T-helper 1 cell treated with Interleukin-12 subunit alpha and Interleukin-12 subunit beta and Interleukin-4 antibody, amounts not matched to agents 30 μg/mL and 1 μg/mL, for 36 hours (primary cell): Measurements from ENCODE around the gene ADAM21.
"Not testable (repeated sequence)": the region's sequence is repeated elsewhere in the genome, so short reads cannot be mapped to it uniquely, and the experiment has no call there.

Experiments used
- H3K27ac Mint-ChIP-seq: one replicate; pipeline ENCODE4 v1.8.0; 2021; ENCODE audit warnings: mild to moderate bottlenecking, mixed read lengths
- H3K27me3 Mint-ChIP-seq: one replicate; pipeline ENCODE4 v1.8.0; 2021; ENCODE audit warnings: low read depth, mixed read lengths
- H3K36me3 Mint-ChIP-seq: one replicate; pipeline ENCODE4 v1.8.0; 2021; ENCODE audit warnings: low read depth, mixed read lengths
- H3K4me1 Mint-ChIP-seq: one replicate; pipeline ENCODE4 v1.8.0; 2021; ENCODE audit warnings: low read depth, mixed read lengths
- H3K4me3 Mint-ChIP-seq: one replicate; pipeline ENCODE4 v1.8.0; 2021; ENCODE audit warnings: mild to moderate bottlenecking, moderate library complexity, mixed read lengths
- H3K9me3 Mint-ChIP-seq: one replicate; pipeline ENCODE4 v1.8.0; 2021; ENCODE audit warnings: mixed read lengths

ADAM21 gene

DNA sequence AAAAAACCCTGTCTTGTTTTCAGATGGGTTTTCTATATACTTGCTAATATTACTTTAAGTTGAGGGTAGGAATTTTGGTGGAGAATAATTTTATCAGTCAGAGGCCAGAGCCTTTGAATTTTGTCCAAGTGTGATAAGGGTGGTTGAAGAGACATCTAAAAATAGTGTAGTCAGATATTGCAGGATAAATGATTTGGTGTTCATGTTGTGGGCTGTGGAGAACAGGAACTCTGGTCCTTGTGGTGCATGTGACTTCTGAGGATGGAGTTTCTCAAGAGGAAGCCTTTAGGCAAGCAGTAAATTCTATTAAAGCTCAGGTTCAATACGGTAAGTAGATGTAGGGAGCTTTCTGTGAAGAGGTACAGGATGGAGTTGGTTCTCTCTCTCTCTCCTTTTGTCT, 2.8 kb downstream of the ADAM21 start:
- peaks cover 12% of the 10 kb centered on the region for H3K27me3 Mint-ChIP-seq
- no peaks in the 10 kb centered on the region for H3K36me3 Mint-ChIP-seq
- H3K4me3 Mint-ChIP-seq: no peak overlapping the region
- H3K27ac Mint-ChIP-seq: no peak overlapping the region
- H3K9me3 Mint-ChIP-seq: no peaks in the 10 kb centered on the region
- no peaks in the 10 kb centered on the region for H3K4me1 Mint-ChIP-seq

DNA sequence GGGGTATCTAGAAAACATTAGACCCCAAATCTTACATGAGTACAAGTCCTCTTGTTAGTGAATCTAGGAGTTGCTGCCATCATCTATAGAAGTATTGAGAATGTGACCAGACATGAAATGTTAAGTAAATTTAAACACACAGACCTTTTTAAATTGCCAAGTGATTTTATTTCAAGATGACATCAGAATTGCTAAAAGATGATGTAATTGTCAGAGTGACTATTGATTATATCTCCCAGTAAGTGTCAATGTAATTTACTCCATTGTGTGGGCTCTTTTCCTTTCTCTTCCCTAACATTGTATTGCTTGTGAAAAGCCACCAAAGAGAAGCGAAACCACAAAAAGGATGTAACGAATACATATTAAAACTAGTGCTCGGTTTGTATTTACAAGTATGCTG, 16.8 kb downstream of the ADAM21 start:
- Mint-ChIP-seq H3K27ac (no peak overlapping the region), H3K36me3 (no peaks in the 10 kb centered on the region), H3K9me3 (no peaks in the 10 kb centered on the region), H3K4me1 (no peaks in the 10 kb centered on the region), H3K27me3 (peaks cover 18% of the 10 kb centered on the region), H3K4me3 (no peak overlapping the region)

DNA sequence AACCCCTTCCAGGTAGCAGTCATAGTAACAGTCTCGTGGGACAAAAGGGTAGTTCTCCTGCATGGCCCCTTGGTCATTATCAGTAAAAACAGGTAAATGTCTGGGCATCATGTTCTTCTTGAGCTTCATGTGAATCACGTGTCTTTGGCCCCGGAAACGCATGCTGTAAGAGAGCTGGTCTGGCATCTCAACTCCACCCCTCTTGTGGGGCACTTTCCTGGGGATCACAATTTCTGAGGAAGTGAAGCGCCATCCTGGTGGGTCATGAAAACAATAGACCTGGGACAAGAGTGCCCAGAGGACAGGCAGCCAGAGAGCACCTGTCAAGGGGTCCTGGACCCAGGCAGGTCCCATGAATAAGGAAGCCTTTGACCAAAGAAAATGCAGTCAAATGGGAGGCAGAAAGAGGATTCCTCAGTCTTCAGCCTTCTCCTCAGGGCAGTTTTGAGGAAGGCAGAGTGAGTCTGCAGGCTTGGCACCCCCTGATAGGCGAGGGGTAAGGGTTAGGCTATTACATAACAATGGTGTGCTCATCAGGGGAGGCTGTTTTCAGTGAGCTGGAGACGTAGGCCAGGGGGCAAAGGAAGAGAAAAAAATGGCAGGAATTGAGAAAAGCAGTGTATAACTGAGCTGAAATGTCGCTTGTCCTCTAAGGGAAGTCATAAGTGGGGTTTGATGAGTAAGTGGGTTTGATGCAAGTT, 19.0 kb downstream of the ADAM21 start:
- not testable (repeated sequence) for H3K27me3 Mint-ChIP-seq, H3K4me3 Mint-ChIP-seq, H3K4me1 Mint-ChIP-seq, H3K27ac Mint-ChIP-seq, H3K36me3 Mint-ChIP-seq, H3K9me3 Mint-ChIP-seq

DNA sequence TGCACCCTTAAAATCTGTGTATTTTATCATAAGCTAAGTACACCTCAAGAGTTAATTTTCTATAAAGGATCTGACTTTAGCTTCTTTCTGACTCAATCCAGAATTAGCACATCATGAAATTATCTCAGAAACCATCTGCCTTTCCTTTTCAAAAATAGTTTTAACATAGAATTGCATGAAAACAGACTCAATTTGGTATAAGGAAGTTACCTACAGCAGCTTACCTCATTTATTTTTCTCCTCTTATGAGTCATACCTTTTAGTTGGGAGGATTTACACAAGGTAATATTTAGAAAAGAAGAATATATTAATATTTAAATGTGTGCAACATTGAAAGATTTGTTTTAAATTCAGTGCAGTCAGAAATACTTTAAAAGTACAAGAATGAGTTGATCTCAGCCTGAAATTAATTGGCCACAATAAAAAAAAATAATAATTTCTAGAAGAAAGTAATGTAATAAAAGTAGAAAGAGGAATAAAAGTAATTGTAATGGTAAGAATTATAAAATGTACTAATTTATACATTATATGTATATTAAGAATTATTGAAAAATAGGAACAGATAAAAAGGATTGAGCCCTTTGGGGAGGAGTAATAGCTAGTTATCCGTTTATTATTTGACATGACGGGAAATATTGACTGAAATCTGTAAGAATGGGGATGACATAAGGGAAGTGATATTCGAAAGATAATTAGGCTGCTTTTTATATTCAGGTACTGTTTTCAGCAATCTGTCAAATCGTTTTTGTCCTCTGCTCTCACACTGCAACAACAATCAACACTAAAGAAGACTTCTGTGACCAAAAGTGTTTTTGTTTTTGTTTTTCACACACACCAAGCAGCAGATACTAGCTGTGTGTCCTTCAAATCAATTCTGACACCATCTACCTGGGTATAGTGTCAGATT, 20.5 kb downstream of the ADAM21 start:
- H3K27ac Mint-ChIP-seq: no peak overlapping the region

DNA sequence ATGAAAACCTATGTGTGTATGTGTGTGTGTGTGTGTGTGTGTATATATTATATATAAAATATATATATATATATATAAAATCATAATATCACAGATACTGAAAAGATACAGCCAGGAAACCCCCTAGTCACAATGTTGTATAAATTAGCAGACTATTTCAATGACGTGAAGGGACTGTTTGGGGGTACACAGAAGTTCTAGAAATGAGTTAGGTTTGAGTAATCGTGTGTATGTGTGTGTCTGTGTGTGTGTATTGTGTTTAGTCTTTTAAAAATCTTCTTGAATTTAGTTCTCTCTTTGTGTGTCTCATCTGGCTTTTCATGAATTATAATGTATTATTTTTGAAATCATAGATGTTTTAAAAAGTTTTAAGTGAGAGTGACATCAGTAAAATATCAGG, 21.9 kb downstream of the ADAM21 start:
- Mint-ChIP-seq H3K36me3 (peaks cover 2% of the 10 kb centered on the region), H3K27ac (no peak overlapping the region), H3K9me3 (peaks cover 5% of the 10 kb centered on the region), H3K4me3 (no peak overlapping the region), H3K27me3 (no peaks in the 10 kb centered on the region), H3K4me1 (no peaks in the 10 kb centered on the region)

More for the DNA sequence above, 20.5 kb downstream of the ADAM21 start:
- Mint-ChIP-seq H3K4me3 (no peak overlapping the region), H3K4me1 (no peaks in the 10 kb centered on the region), H3K27me3 (no peaks in the 10 kb centered on the region), H3K9me3 (peaks cover 5% of the 10 kb centered on the region), H3K36me3 (peaks cover 2% of the 10 kb centered on the region)

DNA sequence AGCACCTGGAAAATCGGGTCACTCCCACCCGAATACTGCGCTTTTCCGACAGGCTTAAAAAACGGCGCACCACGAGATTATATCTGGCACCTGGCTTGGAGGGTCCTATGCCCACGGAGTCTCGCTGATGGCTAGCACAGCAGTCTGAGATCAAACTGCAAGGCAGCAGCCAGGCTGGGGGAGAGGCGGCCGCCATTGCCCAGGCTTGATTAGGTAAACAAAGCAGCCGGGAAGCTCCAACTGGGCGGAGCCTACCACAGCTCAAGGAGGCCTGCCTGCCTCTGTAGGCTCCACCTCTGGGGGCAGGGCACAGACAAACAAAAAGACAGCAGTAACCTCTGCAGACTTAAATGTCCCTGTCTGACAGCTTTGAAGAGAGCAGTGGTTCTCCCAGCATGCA, 23.5 kb downstream of the ADAM21 start:
- H3K4me3 Mint-ChIP-seq, H3K27ac Mint-ChIP-seq, H3K4me1 Mint-ChIP-seq, H3K9me3 Mint-ChIP-seq, H3K27me3 Mint-ChIP-seq, H3K36me3 Mint-ChIP-seq: not testable (repeated sequence)

DNA sequence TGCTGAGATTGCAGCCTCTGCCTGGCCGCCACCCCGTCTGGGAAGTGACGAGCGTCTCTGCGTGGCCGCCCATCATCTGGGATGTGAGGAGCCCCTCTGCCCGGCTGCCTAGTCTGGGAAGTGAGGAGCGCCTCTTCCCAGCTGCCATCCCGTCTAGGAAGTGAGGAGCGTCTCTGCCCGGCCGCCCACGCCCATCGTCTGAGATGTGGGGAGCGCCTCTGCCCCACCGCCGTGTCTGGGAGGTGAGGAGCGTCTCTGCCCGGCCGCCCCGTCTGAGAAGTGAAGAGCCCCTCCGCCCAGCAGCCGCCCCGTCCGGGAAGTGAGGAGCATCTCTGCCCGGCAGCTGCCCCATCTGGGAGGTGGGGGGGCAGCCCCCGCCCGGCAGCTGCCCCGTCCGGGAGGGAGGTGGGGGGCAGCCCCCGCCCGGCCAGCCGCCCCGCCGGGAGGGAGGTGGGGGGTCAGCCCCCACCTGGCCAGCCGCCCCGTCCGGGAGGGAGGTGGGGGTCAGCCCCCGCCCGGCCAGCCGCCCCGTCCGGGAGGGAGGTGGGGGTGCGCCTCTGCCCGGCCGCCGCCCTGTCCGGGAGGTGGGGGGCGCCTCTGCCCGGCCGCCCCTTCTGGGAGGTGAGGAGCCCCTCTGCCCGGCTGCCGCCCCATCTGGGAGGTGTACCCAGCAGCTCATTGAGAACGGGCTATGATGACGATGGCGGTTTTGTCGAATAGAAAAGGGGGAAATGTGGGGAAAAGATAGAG, 25.6 kb downstream of the ADAM21 start:
- not testable (repeated sequence) for H3K27me3 Mint-ChIP-seq, H3K36me3 Mint-ChIP-seq, H3K27ac Mint-ChIP-seq, H3K4me3 Mint-ChIP-seq, H3K4me1 Mint-ChIP-seq, H3K9me3 Mint-ChIP-seq

DNA sequence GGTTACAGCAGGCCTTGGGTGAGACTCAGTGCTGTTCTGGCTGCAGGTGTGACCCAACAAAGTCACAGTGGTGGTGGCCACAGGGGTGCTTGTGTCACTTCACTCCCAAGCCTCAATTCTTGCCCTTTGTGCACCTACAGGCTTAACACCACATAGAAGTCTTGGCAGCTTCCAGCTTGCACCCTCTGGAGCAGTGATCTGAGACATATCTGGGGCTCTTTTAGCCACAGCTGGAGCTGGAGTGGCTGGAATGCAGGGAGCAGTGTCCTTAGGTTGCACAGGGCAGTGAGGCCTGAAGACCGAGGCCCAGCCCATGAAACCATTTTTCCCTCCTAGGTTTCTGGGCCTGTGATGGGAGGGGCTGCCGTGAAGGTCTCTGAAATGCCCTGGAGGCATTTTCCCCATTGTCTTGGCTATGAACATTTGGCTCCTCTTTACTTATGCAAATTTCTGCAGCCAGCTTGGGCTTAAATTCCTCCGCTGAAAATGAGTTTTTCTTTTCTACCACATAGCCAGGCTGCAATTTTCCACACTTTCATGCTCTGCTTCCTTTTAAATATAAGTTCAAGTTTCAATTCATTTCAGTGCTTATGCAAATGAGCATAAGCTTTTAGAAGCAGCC, 37.7 kb downstream of the ADAM21 start:
- no peak overlapping the region for H3K4me3 Mint-ChIP-seq
- peaks cover 48% of the 10 kb centered on the region for H3K9me3 Mint-ChIP-seq
- no peaks in the 10 kb centered on the region for H3K27me3 Mint-ChIP-seq
- H3K36me3 Mint-ChIP-seq: peaks cover 3% of the 10 kb centered on the region
- H3K4me1 Mint-ChIP-seq: no peaks in the 10 kb centered on the region
- H3K27ac Mint-ChIP-seq: no peak overlapping the region

DNA sequence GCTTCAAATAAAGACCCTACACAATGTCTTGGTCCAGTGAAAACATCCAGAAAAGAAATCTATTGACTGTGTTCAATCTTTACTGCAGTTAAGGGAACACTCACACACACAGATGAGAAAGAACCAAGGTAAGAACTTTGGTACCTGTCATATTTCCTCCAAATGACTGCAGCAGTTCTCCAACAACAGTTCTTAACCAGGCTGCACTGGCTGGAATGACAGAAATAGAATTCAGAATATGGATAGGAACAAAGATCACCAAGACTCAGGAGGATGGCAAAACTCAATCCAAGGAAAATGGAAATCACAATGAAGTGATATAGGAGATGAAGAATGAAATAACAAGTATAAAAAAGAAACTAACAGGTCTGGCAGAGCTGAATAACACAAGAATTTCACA, 46.2 kb downstream of the ADAM21 start:
- Mint-ChIP-seq H3K27ac (no peak overlapping the region), H3K4me3 (no peak overlapping the region), H3K4me1 (no peaks in the 10 kb centered on the region), H3K27me3 (peaks cover 6% of the 10 kb centered on the region), H3K36me3 (no peaks in the 10 kb centered on the region), H3K9me3 (peaks cover 6% of the 10 kb centered on the region)
